Stomach (tissue), 9 donors: ENCODE results near the gene ARL13B. TPM values are rescaled to one million over a fixed set of nuclear protein-coding genes. Genes with fewer than 3 reads are reported as not detected.

Experiments
- DNase-seq, 2 donors: peaks; one replicate each; pipeline versions ENCODE4 v3.0.0 to v3.0.0-alpha.2; 2013 to 2019
- H3K27ac ChIP-seq, 5 donors: fragments of 200-600 bp in 4 of 5; sonication (generic) in 4 of 5; one replicate each; pipeline ENCODE4 v1.5.1; 2013 to 2019; ENCODE audit warnings: mild to moderate bottlenecking in 1 of 5, moderate library complexity in 1 of 5
- H3K27me3 ChIP-seq, 3 donors: fragments of 200-600 bp; sonication (generic); one replicate each; pipeline ENCODE4 v1.5.1; 2017 to 2019; ENCODE audit warnings: mixed run types in 1 of 3
- H3K36me3 ChIP-seq, 4 donors: fragments of 200-600 bp; sonication (generic); 1 replicate in 3 of 4; 2 replicates in 1 of 4; pipeline ENCODE4 v1.5.1; 2016 to 2019
- H3K4me1 ChIP-seq, 4 donors: fragments of 200-600 bp; sonication (generic); one replicate each; pipeline ENCODE4 v1.5.1; 2016 to 2019
- H3K4me3 ChIP-seq, 4 donors: fragments of 200-600 bp; sonication (generic) in 3 of 4; one replicate each; pipeline ENCODE4 v1.5.1; 2016 to 2019; ENCODE audit warnings: mild to moderate bottlenecking in 1 of 4
- H3K9me3 ChIP-seq, 4 donors: fragments of 200-600 bp; sonication (generic); one replicate each; pipeline ENCODE4 v1.5.1; 2016 to 2019
- CTCF ChIP-seq, 7 experiments: fragments of 450-650 bp in 4 of 7; fragments of 200-600 bp in 3 of 7; sonication (generic) in 3 of 7; IDR thresholded peaks; one replicate each; pipeline ENCODE4 v1.5.1; 2016 to 2019; ENCODE audit warnings: antibody characterized with exemption in 7 of 7, control low read depth in 2 of 7, mild to moderate bottlenecking in 1 of 7
- EP300 ChIP-seq: sonication (generic); formaldehyde crosslinking; IDR thresholded peaks from one replicate; pipeline ENCODE4 v1.6.1; 2017; ENCODE audit warnings: antibody characterized with exemption
- POLR2A ChIP-seq, 4 donors: fragments of 450-650 bp; IDR thresholded peaks; one replicate each; pipeline ENCODE4 v1.6.1; 2016; ENCODE audit warnings: antibody characterized with exemption in 4 of 4, control low read depth in 2 of 4, mild to moderate bottlenecking in 1 of 4, moderate library complexity in 1 of 4
- POLR2AphosphoS5 ChIP-seq, 3 donors: sonication (generic); formaldehyde crosslinking; IDR thresholded peaks; one replicate each; pipeline ENCODE4 v1.6.1; 2016; ENCODE audit warnings: antibody characterized with exemption in 3 of 3
- WGBS, 5 donors: extraction: QIAGEN DNeasy Blood & Tissue Kit in 3 of 5; methylation state at CpG; one replicate each; pipeline versions ENCODE4 v1.1.5 to v1.1.7; 2013 to 2018; 5-methylcytosine and 5-hydroxymethylcytosine counted together
- intact Hi-C: fragments of 100-400 bp; cut with DNase I; formaldehyde crosslinking; loops from one replicate; pipeline ENCODE4 v1.15.1; 2023; ENCODE audit warnings: low total_unique reads
- polyA plus RNA-seq, 3 donors: library from polyadenylated mRNA; stranded (reverse); fragments of 200-250 nt; gene quantifications; one replicate each; pipeline ENCODE4 v1.2.3, GENCODE V29; 2013
- total RNA-seq, 5 donors: library from RNA; depleted of rRNA; stranded (reverse); fragments of >200 nt; gene quantifications; one replicate each; pipeline versions ENCODE4 v1.1.0 to v1.2.3, GENCODE V29; 2014 to 2016
- donor health status: healthy with polysubstance abuse.
- donor health status: Bipolar disorder and iron deficiency.
- donor health status: healthy.

The ARL13B gene
- total and polyA plus RNA-seq, 8 donors, result 0.45 to 23.2 (median 4.1) TPM

GRCh38 chr3:94062513-94063404 is 82.8 kb downstream of the ARL13B start, which contains the start of the genes DHFR2 and NSUN3:
Gene DHFR2, minus strand, starts transcription at chr3:94062916. Its CDS starts 1,405 bp downstream, at chr3:94061511.
Gene NSUN3, plus strand, starts transcription at chr3:94063061. Its CDS starts 66 bp downstream, at chr3:94063127.
- Histone ChIP-seq H3K36me3 (peaks cover 0 to 36% (median 20%) of the 10 kb centered on the region in 4 donors), H3K9me3 (no peaks in the 10 kb centered on the region), H3K4me1 (peaks cover 7 to 52% (median 33%) of the 10 kb centered on the region in 4 donors), H3K27me3 (no peaks in the 10 kb centered on the region), H3K27ac (peak within 1 kb of the TSS; percentile 86 to 98 (median 95)), H3K4me3 (peak within 1 kb of the TSS; percentile 50 to 77 (median 68))
- 0 to 1% (median 0%) methylated on average over 48 to 52 of the region's 52 CpGs for WGBS, 5 donors
- intact Hi-C loops, result no loop called here
- TF ChIP-seq POLR2A (IDR thresholded peaks at IDR 0.05), result no peak
- TF ChIP-seq POLR2AphosphoS5 (IDR thresholded peaks at IDR 0.05), result peak; percentile 49 to 91 (median 76)
- TF ChIP-seq EP300, result no peak
- no peak for TF ChIP-seq CTCF (IDR thresholded peaks at IDR 0.05)
- peak; percentile 89 to 98 for DNase-seq

- WGBS, 5 donors, result 45 to 55% (median 48%) methylated on average over 17 of the region's 17 CpGs
- no peak for TF ChIP-seq POLR2AphosphoS5 (IDR thresholded peaks at IDR 0.05)
- no peak for TF ChIP-seq EP300
- no peaks in the 10 kb centered on the region for H3K9me3 ChIP-seq
- peaks cover 7 to 60% (median 36%) of the 10 kb centered on the region in 4 donors for H3K4me1 ChIP-seq
- H3K36me3 ChIP-seq, result peaks cover 0 to 37% (median 20%) of the 10 kb centered on the region in 4 donors
- DNase-seq, result peak in 1 of 2 donors; percentile 27
- peak overlapping the region; percentile 50 to 77 (median 68) for H3K4me3 ChIP-seq
- H3K27me3 ChIP-seq, result no peaks in the 10 kb centered on the region
- intact Hi-C loops, result no loop called here
- peak overlapping the region; percentile 39 to 98 (median 95) for H3K27ac ChIP-seq
Measured at GRCh38 chr3:94063496-94064119, 83.7 kb downstream of the ARL13B start.

- Histone ChIP-seq H3K36me3 (peaks cover 0 to 29% (median 14%) of the 10 kb centered on the region in 4 donors), H3K9me3 (no peaks in the 10 kb centered on the region), H3K27ac (peak overlapping the region in 4 of 5 donors; percentile 95 to 98 (median 96)), H3K4me1 (peaks cover 7 to 67% (median 40%) of the 10 kb centered on the region in 4 donors), H3K4me3 (peak overlapping the region in 3 of 4 donors; percentile 50 to 77 (median 77)), H3K27me3 (no peaks in the 10 kb centered on the region)
- TF ChIP-seq POLR2AphosphoS5 (IDR thresholded peaks at IDR 0.05), result no peak
- TF ChIP-seq EP300, result no peak
- no peak for TF ChIP-seq POLR2A (IDR thresholded peaks at IDR 0.05)
- TF ChIP-seq CTCF (IDR thresholded peaks at IDR 0.05), result no peak
- no peak for DNase-seq
- WGBS, 5 donors, result 76 to 84% (median 77%) methylated on average over 6 of the region's 6 CpGs
- intact Hi-C loops, result no loop called here
Measured at GRCh38 chr3:94064243-94064860, 84.4 kb downstream of the ARL13B start.

GRCh38 chr3:94065122-94065521 is 85.2 kb downstream of the ARL13B start:
- Histone ChIP-seq H3K4me1 (peaks cover 7 to 69% (median 41%) of the 10 kb centered on the region in 4 donors), H3K4me3 (no peak overlapping the region), H3K27me3 (no peaks in the 10 kb centered on the region), H3K27ac (no peak overlapping the region), H3K9me3 (no peaks in the 10 kb centered on the region), H3K36me3 (peaks cover 0 to 22% (median 6%) of the 10 kb centered on the region in 4 donors)
- intact Hi-C loops, result no loop called here
- DNase-seq, result no peak
- 11 to 37% (median 25%) methylated on average over 1 of the region's 1 CpG for WGBS, 5 donors
- TF ChIP-seq POLR2A (IDR thresholded peaks at IDR 0.05) (no peak), CTCF (IDR thresholded peaks at IDR 0.05) (no peak), EP300 (no peak), POLR2AphosphoS5 (IDR thresholded peaks at IDR 0.05) (no peak)
